ENCODE data around the gene PTPN13.

Gene PTPN13

GRCh38 chr4:86821151-86821550 is 227.0 kb downstream of the PTPN13 start:
- DNase-seq: no peak

GRCh38 chr4:86822136-86822535 is 228.0 kb downstream of the PTPN13 start:
- DNase-seq: no peak

DNA sequence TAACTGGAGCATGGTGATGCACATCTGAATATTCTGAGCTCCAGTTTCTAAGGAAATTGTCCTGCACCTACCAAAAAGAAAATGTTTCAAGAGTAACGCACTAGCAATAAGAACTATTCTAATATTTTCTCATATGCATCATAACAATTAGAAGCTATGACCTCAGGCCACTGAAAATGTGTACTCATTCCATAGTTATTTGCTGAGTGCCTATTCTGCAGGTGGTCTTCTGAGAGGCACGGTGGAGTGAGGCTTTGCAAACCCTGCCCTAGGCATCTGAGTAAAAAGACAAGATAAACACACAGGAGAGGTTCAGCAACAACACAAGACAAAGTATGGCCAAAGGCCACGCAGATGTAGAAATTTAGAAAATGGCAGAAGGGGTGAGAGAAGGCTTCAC is 231.4 kb downstream of the PTPN13 start:
- DNase-seq: no peak

- no peak for DNase-seq
Observed at GRCh38 chr4:86831262-86832130, 237.4 kb downstream of the PTPN13 start.

GRCh38 chr4:86833615-86834014 is 239.5 kb downstream of the PTPN13 start:
- no peak for DNase-seq

- DNase-seq: no peak
Observed at GRCh38 chr4:86834901-86835300, 240.8 kb downstream of the PTPN13 start.

- DNase-seq: no peak
Observed at GRCh38 chr4:86835677-86836076, 241.6 kb downstream of the PTPN13 start.

DNA sequence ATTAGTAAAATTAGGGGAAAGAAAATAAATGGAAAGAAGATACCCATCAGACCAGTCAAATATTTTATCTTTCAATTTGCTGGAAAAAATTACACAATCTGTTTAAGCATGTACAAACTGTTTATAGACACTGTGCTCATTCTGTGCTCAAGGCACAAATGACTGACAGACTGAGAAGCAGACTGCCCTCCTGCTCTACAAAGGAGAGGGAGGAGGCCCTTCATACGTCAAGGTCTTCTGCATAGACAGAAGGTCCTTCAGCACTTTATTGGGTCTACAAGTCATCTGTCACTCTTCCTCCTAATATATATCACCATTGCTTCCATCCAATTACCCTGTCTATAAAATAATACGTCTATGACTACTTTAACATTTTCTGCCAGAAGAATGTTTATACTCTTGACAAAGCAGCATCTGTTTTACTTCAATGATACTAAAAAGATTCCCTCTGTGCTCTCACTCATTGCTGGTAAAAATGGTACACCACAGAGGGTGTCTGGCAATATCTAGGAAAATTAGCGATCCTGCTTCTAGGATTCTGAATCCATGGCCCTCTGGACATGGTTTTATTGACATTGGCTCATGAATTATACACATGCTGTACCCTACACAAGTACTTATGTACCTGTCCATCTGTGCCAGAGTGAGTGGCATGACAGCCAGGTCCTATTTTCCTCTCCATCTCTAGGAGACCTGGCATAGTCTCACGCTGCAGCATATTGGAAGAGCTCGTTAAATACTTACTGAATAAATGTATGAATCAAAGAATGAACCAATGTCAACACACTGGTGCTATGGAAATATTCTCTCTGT is 243.8 kb downstream of the PTPN13 start:
- no peak for DNase-seq

GRCh38 chr4:86840858-86841257 is 246.7 kb downstream of the PTPN13 start:
- DNase-seq: no peak

DNA sequence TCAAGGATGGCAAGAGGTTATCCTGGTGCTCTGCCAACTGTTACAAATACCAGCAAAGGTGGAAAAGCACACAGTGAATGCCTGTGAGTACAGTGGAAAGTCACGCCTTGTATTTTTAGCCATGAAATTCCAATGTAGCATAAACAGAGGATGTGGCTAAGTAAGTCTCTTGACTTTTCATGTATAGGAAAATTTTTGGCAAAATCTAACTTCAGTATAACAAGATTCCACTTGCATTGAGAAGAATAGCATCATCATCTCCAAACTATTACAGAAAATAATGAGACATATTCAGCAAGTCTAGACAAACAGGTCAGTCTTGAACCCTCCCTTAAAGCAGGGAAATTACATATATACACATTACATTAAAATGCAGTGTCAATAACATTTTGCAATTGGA is 247.2 kb downstream of the PTPN13 start:
- no peak for DNase-seq

GRCh38 chr4:86845593-86845992 is 251.5 kb downstream of the PTPN13 start:
- DNase-seq: no peak

GRCh38 chr4:86846921-86847320 is 252.8 kb downstream of the PTPN13 start:
- peak; percentile 43 for DNase-seq

GRCh38 chr4:86847571-86847970 is 253.5 kb downstream of the PTPN13 start:
- DNase-seq: no peak

DNA sequence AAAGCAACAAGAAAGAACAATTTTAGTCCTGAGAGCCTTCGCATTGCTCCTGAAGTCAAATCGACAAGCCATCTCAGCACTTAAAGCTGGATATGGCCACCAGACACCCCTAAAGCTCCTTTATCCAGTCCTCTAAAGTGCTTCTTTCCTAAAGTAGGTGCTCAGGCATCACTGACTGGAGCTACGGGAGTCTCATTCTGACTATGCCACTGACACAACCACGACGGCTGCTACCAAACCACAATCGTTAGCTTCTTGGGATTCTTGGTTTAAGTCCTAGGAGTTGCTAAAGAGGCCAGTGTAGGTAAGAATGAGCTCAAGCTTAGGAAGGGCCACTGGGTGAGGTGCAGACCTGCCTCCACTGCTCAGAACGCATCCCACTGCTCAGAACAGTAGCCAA is 254.0 kb downstream of the PTPN13 start:
- no peak for DNase-seq

DNA sequence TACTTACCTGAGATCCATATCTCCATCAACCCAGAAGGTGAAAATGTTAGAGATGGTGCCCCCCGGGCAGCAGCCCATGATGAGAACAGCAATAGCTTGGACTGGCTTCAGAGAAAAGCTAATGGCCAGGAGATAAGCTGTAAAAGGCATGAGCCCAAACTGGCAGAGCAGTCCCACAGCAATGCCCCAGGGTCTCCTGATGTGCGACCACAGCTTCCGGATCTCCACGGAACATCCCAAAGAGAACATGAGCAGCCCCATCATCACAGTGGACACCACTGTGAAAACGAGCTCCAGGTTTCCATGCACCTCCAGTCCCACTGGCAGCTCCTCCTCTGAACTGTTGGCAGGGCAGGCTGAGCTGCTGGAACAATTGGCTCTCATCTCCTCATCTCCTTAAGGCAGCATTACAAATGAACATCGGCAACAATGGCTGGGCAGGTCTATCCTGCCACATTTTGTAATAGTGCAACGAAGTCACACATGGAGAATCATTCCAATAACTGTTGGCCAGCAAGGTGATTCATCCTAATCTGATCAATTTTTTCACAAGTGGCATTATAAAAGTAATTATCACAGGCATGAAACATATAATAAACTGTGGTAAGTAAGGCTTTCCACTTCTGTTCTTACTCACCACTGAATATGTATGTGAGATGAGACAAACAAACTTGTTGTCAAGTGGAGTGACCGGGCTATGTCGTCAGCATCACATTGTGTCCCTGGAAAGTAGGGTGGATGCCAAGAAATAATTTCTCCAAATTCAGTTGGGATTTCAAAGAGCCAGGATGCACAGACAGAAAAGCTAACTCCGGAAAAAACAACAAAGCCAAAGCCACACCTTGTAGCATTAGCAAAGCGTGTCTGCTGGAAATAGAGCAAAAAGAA is 254.9 kb downstream of the PTPN13 start, which contains the start of gene SLC10A6:
Gene SLC10A6, minus strand, starts transcription at position 653 of the 888 bp plus-strand sequence. Its CDS starts 269 bp downstream, at position 384.
- no peak for DNase-seq

GRCh38 chr4:86853209-86853608 is 259.1 kb downstream of the PTPN13 start:
- DNase-seq: no peak

DNA sequence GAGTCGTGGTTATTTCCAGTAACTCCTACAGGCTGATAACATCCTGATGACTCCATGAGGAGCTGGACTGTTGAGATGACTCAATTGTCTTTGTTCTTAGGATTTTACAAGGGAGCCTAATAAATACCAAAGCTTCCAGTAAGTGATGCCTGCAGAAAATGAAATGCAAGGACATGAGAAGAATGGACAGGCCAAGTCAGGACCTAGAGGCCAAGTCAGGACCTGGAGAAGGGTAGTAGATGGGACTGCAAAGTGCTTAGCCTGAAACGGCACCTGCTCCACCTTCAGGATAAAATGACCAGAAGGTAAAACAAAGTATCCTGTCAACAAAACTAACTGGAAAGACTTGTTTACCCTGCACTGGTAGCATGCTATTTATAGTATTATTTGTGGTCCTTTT is 261.5 kb downstream of the PTPN13 start:
- DNase-seq: no peak

DNA sequence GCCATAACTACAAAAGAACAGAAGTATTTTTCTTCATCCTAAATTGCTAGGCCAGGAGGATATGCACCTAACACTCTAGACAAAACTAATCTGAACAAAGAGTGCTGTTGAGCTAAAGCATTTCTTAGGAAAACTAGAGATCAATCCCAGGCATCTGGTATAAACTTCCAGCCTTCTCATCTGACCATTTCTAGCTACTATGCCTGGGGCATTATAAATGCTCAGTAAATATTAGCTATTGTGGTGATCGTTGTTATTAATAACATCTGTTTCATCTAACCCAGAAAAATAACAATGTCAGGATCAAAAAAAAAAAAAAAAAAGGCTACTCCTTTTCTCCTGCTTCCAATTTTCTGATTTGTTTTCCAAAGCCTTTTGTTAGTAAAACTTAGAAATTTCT is 262.8 kb downstream of the PTPN13 start:
- DNase-seq: no peak

GRCh38 chr4:86857341-86858052 is 263.4 kb downstream of the PTPN13 start:
- no peak for DNase-seq

All from NCI-H1048 (cell line).